Measurements from ENCODE around the gene RNF212.

DNA sequence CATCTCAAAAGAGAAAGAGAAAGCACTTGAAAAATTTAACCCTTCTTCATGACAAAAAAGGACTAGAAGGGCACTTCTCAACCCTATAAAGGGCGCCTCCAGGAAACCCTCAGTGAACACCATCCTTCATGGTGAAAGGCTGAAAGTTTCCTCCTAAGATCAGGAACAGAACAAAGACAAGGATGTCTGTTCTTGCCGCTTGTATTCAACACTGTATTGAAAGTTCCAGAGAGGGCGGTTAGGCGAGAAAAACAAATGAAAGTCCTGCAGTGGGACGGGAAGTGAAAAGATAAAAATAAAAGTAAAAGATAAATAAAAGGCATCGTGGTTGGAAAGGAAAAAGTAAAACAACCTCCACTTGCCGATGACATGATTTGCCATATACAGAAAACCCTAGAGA lies 50.9 kb downstream of the RNF212 start:
- TF ChIP-seq TAF1 (IDR thresholded peaks at IDR 0.05; ENCODE audit: borderline replicate concordance, insufficient read depth, low read length): no peak
- TF ChIP-seq, protein P1, sequence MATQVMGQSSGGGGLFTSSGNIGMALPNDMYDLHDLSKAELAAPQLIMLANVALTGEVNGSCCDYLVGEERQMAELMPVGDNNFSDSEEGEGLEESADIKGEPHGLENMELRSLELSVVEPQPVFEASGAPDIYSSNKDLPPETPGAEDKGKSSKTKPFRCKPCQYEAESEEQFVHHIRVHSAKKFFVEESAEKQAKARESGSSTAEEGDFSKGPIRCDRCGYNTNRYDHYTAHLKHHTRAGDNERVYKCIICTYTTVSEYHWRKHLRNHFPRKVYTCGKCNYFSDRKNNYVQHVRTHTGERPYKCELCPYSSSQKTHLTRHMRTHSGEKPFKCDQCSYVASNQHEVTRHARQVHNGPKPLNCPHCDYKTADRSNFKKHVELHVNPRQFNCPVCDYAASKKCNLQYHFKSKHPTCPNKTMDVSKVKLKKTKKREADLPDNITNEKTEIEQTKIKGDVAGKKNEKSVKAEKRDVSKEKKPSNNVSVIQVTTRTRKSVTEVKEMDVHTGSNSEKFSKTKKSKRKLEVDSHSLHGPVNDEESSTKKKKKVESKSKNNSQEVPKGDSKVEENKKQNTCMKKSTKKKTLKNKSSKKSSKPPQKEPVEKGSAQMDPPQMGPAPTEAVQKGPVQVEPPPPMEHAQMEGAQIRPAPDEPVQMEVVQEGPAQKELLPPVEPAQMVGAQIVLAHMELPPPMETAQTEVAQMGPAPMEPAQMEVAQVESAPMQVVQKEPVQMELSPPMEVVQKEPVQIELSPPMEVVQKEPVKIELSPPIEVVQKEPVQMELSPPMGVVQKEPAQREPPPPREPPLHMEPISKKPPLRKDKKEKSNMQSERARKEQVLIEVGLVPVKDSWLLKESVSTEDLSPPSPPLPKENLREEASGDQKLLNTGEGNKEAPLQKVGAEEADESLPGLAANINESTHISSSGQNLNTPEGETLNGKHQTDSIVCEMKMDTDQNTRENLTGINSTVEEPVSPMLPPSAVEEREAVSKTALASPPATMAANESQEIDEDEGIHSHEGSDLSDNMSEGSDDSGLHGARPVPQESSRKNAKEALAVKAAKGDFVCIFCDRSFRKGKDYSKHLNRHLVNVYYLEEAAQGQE (IDR thresholded peaks at IDR 0.05; ENCODE audit: insufficient read depth in 1 of 2, low read depth in 2 of 2, low read length in 2 of 2): no peak
- no peak for TF ChIP-seq POLR2AphosphoS5 (IDR thresholded peaks at IDR 0.05; ENCODE audit: low read depth, low read length)
